NCI-H446 (cell line): ENCODE measurements around the gene FAM43B.

ENCODE experiments used
- DNase-seq, 2 experiments: peaks; one replicate each; lab custom pipeline; 2025; lab: John Stamatoyannopoulos, UW

FAM43B gene

GRCh38 chr1:20590306-20590777 is 38.0 kb downstream of the FAM43B start:
- no peak for DNase-seq

- no peak for DNase-seq
Measured at GRCh38 chr1:20593756-20594155, 41.4 kb downstream of the FAM43B start.

DNA sequence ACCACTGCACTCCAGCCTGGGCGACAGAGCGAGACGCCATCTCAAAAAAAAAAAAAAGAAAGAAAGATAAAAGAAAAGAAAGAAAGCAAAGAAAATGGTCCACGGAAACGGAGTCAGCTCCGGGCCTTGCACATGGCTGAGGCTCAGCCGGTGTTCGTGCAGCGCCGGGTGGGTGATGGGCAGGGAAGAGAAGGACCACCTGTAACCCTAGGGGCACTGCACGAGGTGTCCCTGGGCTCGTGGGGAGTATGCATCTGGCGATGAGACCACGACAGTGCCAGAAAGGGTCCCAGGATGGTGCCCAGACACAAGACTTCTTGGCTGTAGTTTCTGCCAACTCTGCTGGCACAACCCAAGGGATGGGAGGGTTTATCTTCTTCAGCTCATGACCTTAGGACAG is 42.4 kb downstream of the FAM43B start:
- DNase-seq, result no peak

DNA sequence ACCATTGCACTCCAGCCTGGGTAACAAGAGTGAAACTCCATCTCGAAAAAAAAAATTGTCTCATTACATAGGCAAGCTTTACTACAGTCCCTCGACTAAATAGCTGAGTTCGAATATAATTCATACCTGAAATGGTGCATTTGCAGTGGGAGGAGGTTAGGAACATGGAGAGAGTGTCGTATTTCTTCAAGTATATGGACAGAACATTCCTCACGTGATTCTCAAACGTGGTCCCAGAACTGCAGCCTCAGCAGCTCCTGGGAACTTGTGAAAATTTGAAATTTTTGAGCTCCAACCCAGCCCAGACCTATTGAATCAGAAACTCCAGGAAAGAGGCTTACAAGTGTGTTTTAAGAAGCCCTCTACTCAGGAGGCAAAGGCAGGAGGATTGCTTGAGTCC is 43.7 kb downstream of the FAM43B start:
- no peak for DNase-seq

DNA sequence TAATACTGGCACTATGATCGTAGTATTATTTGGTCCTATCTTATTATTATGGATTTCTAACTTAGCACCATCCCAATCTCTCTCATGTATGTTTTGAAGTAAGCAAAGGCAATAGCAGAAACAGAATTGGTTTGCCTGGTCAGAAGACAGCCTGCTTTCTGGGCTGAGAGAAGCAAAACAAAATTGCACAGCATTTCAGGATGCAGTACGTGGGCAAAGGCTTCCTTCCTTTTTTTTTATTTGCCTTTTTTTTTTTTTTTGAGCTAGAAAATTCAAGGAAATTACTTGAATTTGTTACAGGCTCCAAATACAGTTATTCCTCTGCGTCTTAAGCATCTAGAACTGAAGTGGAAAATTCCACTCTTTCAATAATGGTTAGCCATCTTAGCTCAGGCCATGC is 45.3 kb downstream of the FAM43B start:
- DNase-seq, result no peak

DNA sequence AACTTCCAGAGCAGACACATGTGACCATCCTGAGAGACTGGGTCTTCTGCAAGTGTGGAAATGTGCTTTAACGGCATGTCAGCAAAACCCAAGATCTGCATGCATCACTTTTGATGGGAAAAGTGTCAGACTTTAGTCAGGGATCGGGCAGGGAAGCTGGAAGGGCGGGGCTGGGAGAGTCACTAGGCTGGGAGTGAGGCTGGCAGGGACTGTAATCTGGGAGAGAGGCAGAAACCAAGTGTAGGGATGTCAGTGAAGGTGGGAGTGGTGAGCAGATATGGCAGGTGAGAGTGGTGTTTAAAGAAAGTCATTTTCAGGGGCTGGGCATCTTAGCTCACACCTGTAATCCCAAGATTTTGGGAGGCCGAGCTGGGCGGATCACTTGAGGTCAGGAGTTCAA is 47.8 kb downstream of the FAM43B start:
- DNase-seq, result no peak

- DNase-seq, result no peak
Measured at GRCh38 chr1:20601129-20601825, 48.9 kb downstream of the FAM43B start.

- no peak for DNase-seq
Measured at GRCh38 chr1:20602851-20603450, 50.6 kb downstream of the FAM43B start.

DNA sequence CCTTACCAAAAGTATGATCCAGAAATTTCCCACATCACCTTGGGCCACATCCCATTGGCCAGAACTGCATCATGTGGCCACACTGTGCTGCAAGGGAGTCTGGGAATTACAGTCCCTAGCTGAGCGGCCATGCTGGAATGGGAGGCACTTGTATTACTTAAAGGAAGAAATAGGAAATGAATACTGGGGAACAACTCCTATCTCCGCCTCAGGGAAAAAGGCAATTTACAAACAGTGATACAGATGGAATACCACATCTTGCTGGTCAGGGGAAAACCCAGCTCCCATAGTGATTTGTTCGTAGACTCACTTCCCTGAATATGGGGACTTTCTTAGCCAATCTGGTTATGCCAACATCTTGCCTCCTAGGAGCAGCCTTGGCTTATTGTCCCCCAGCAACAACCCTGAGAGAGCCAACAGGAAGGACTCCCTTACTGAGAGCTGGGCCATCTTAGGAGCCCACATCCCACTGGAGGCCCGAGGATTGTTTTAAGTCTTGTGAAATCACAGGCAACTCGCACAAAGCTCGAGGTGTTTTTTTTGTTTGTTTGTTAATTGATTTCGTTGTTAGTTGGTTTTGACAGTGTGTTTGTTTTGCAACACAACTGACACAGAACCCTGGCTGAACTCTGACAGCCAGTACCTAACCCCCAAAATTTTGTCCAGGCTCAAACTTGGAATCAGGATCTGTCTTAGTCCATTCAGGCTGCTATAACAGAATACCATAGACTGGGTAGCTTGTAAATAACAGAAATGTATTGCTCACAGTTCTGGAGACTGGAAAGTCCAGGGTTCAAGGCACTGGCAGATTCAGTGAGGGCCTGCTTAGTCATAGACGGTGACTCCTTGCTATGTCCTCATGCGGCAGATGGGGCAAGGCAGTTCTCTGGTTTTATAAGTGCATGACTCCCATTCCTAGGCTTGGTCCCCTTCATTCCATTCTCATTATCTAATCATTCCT is 51.4 kb downstream of the FAM43B start:
- DNase-seq, result no peak
